ENCODE results near the gene SORCS3.

DNA sequence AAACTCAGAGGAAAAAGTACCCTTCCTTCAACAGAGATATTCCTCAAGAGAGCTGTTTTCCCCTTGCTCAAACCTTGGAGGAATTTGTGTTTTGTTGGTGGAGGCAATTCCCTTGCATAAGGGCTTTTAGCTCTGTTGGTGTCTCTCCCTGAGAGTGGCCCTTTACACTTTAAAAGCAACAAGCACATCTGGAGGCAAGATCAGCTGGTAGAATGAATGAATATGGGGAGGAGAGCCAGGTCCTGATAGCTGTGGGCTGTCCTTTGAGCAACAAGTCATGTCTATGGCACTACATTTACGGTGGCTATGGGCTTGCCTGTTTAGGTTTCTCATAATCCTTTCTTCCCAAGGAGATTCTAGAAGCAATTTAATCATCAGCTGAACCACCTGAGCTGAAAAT lies 384.0 kb downstream of the SORCS3 start:
- TF ChIP-seq CTCF (IDR thresholded peaks at IDR 0.05; ENCODE audit: low read depth, low read length, poor library complexity, severe bottlenecking): no peak
- no peak for TF ChIP-seq EZH2phosphoT487 (IDR thresholded peaks at IDR 0.05; ENCODE audit: borderline replicate concordance, low read length)
